Kidney epithelial cell (primary cell): ENCODE results near the gene ZNF512B. TPM values are rescaled to one million over a fixed set of nuclear protein-coding genes. Genes with fewer than 3 reads are reported as not detected.

Experiments
- DNase-seq: peaks from one replicate; pipeline ENCODE4 v3.0.0-alpha.2; 2010; ENCODE audit warnings: low read depth
- H3K27me3 ChIP-seq: 2 replicates; pipeline ENCODE4 v1.6.0; 2011; ENCODE audit warnings: low read length; ENCODE audit not compliant: control insufficient read depth, insufficient read depth
- H3K36me3 ChIP-seq: 2 replicates; pipeline ENCODE4 v1.5.1; 2011; ENCODE audit warnings: low read length; ENCODE audit not compliant: control insufficient read depth, insufficient read depth
- H3K4me3 ChIP-seq: 2 replicates; pipeline ENCODE4 v1.5.1; 2011; ENCODE audit warnings: low read depth, mild to moderate bottlenecking, control low read depth, low read length
- CTCF ChIP-seq: IDR thresholded peaks from 2 replicates; pipeline ENCODE4 v1.5.1; 2011; ENCODE audit warnings: mild to moderate bottlenecking, moderate library complexity, low read length, control low read depth, inconsistent platforms; ENCODE audit not compliant: insufficient read depth, poor library complexity, severe bottlenecking
- total RNA-seq: library from RNA; depleted of rRNA; stranded (reverse); fragments of >200 nt; gene quantifications from 2 replicates; pipeline ENCODE4 v1.2.3, GENCODE V29; 2015

Gene ZNF512B
- total RNA-seq, 1 donor from 2014 or later = 10.8 TPM

- TF ChIP-seq CTCF = no peak
- DNase-seq = no peak
- Histone ChIP-seq H3K36me3 (peaks cover 1% of the 10 kb centered on the region), H3K27me3 (no peaks in the 10 kb centered on the region), H3K4me3 (peak overlapping the region; percentile 47)
Observed at GRCh38 chr20:63956664-63957003, 13.1 kb downstream of the ZNF512B start.

- H3K27me3 ChIP-seq = no peaks in the 10 kb centered on the region
- H3K4me3 ChIP-seq = peak within 1 kb of the TSS; percentile 100
- peaks cover 1% of the 10 kb centered on the region for H3K36me3 ChIP-seq
- no peak for DNase-seq
- no peak for TF ChIP-seq CTCF
Observed at GRCh38 chr20:63955827-63956663, 13.7 kb downstream of the ZNF512B start, which contains the start of gene UCKL1. Gene UCKL1, minus strand, starts transcription at chr20:63956416. Its CDS starts 44 bp downstream, at chr20:63956372.

- Histone ChIP-seq H3K27me3 (no peaks in the 10 kb centered on the region), H3K36me3 (peaks cover 1% of the 10 kb centered on the region), H3K4me3 (peak overlapping the region; percentile 100)
- peak; percentile 7 for TF ChIP-seq CTCF
- DNase-seq = no peak
Observed at GRCh38 chr20:63955281-63955826, 14.4 kb downstream of the ZNF512B start.

- no peak for TF ChIP-seq CTCF
- H3K27me3 ChIP-seq = no peaks in the 10 kb centered on the region
- H3K36me3 ChIP-seq = no peaks in the 10 kb centered on the region
- DNase-seq = no peak
- no peak overlapping the region for H3K4me3 ChIP-seq
Observed at GRCh38 chr20:63953764-63954429, 15.8 kb downstream of the ZNF512B start.

- H3K4me3 ChIP-seq = no peak overlapping the region
- H3K27me3 ChIP-seq = no peaks in the 10 kb centered on the region
- H3K36me3 ChIP-seq = no peaks in the 10 kb centered on the region
- no peak for TF ChIP-seq CTCF
- no peak for DNase-seq
Observed at GRCh38 chr20:63952769-63953168, 17.0 kb downstream of the ZNF512B start.

- Histone ChIP-seq H3K36me3 (no peaks in the 10 kb centered on the region), H3K27me3 (no peaks in the 10 kb centered on the region), H3K4me3 (no peak overlapping the region)
- no peak for TF ChIP-seq CTCF
- DNase-seq = no peak
Observed at GRCh38 chr20:63952210-63952535, 17.6 kb downstream of the ZNF512B start.
